Vagina (tissue), 2 donors: ENCODE data around the gene TEC. TPM values are rescaled to one million over a fixed set of nuclear protein-coding genes. Genes with fewer than 3 reads are reported as not detected.

Experiments
- DNase-seq, 2 donors: peaks; one replicate each; pipeline ENCODE4 v3.0.0-alpha.2; 2017; ENCODE audit errors: extremely low spot score in 2 of 2
- H3K27ac ChIP-seq: fragments of 200-600 bp; sonication (generic); one replicate; pipeline ENCODE4 v1.5.1; 2019
- H3K27me3 ChIP-seq: fragments of 200-600 bp; sonication (generic); one replicate; pipeline ENCODE4 v1.5.1; 2019
- H3K36me3 ChIP-seq, 2 donors: fragments of 200-600 bp; sonication (generic); one replicate each; pipeline ENCODE4 v1.5.1; 2017 to 2019
- H3K4me1 ChIP-seq: fragments of 200-600 bp; sonication (generic); one replicate; pipeline ENCODE4 v1.5.1; 2019
- H3K4me3 ChIP-seq, 2 donors: fragments of 200-600 bp; sonication (generic); 1 replicate in 1 of 2; 2 replicates in 1 of 2; pipeline ENCODE4 v1.5.1; 2016 to 2019
- H3K9me3 ChIP-seq: fragments of 200-600 bp; sonication (generic); one replicate; pipeline ENCODE4 v1.5.1; 2019
- CTCF ChIP-seq, 3 experiments: fragments of 450-650 bp in 2 of 3; fragments of 200-600 bp in 1 of 3; sonication (generic) in 1 of 3; IDR thresholded peaks; one replicate each; pipeline ENCODE4 v1.5.1; 2017 to 2019; ENCODE audit warnings: antibody characterized with exemption in 3 of 3, mild to moderate bottlenecking in 2 of 3, moderate library complexity in 2 of 3
- POLR2A ChIP-seq, 2 donors: fragments of 450-650 bp; IDR thresholded peaks; one replicate each; pipeline ENCODE4 v1.6.1; 2017; ENCODE audit warnings: antibody characterized with exemption in 2 of 2, mild to moderate bottlenecking in 2 of 2, moderate library complexity in 2 of 2
- POLR2AphosphoS5 ChIP-seq, 2 donors: sonication (generic); formaldehyde crosslinking; IDR thresholded peaks; one replicate each; pipeline ENCODE4 v1.9.0; 2017; ENCODE audit warnings: antibody characterized with exemption in 2 of 2, mild to moderate bottlenecking in 2 of 2, low read depth in 1 of 2; ENCODE audit not compliant: insufficient read depth in 1 of 2
- intact Hi-C: fragments of 100-400 bp; cut with DNase I; formaldehyde crosslinking; loops from one replicate; pipeline ENCODE4 v1.15.1; 2023
- total RNA-seq: library from RNA; depleted of rRNA; stranded (reverse); fragments of >200 nt; gene quantifications from one replicate; pipeline ENCODE4 v1.2.3, GENCODE V29; 2016

Gene TEC
- total RNA-seq, 1 donor from 2014 or later: 9.3 TPM

- H3K36me3 ChIP-seq: no peaks in the 10 kb centered on the region
- H3K4me3 ChIP-seq: no peak overlapping the region
- peaks cover 10% of the 10 kb centered on the region for H3K4me1 ChIP-seq
- no peak for TF ChIP-seq CTCF (IDR thresholded peaks at IDR 0.05)
- DNase-seq: no peak
- no peaks in the 10 kb centered on the region for H3K9me3 ChIP-seq
- H3K27me3 ChIP-seq: no peaks in the 10 kb centered on the region
- H3K27ac ChIP-seq: no peak overlapping the region
- intact Hi-C loops: no loop called here
These were observed 75.6 kb downstream of the TEC start for GRCh38 chr4:48193921-48194468.

GRCh38 chr4:48193096-48193836, 76.4 kb downstream of the TEC start:
- Histone ChIP-seq H3K27ac (no peak overlapping the region), H3K27me3 (no peaks in the 10 kb centered on the region), H3K36me3 (no peaks in the 10 kb centered on the region), H3K4me3 (no peak overlapping the region), H3K9me3 (no peaks in the 10 kb centered on the region), H3K4me1 (peaks cover 10% of the 10 kb centered on the region)
- intact Hi-C loops: no loop called here
- no peak for DNase-seq
- no peak for TF ChIP-seq POLR2A (IDR thresholded peaks at IDR 0.05)

- Histone ChIP-seq H3K4me3 (no peak overlapping the region), H3K27ac (no peak overlapping the region), H3K9me3 (no peaks in the 10 kb centered on the region), H3K36me3 (no peaks in the 10 kb centered on the region), H3K4me1 (peaks cover 10% of the 10 kb centered on the region), H3K27me3 (no peaks in the 10 kb centered on the region)
- DNase-seq: no peak
- intact Hi-C loops: no loop called here
- TF ChIP-seq CTCF (IDR thresholded peaks at IDR 0.05) (no peak), POLR2AphosphoS5 (IDR thresholded peaks at IDR 0.05; ENCODE audit: insufficient read depth in 1 of 2, low read depth in 1 of 2) (no peak), POLR2A (IDR thresholded peaks at IDR 0.05) (no peak)
These were observed 77.9 kb downstream of the TEC start for GRCh38 chr4:48191758-48192157.

GRCh38 chr4:48190839-48191238, 78.8 kb downstream of the TEC start:
- intact Hi-C loops: no loop called here
- Histone ChIP-seq H3K27me3 (no peaks in the 10 kb centered on the region), H3K4me1 (peaks cover 9% of the 10 kb centered on the region), H3K36me3 (no peaks in the 10 kb centered on the region), H3K27ac (no peak overlapping the region), H3K9me3 (no peaks in the 10 kb centered on the region), H3K4me3 (no peak overlapping the region)
- DNase-seq: no peak
- TF ChIP-seq CTCF (IDR thresholded peaks at IDR 0.05) (no peak), POLR2A (IDR thresholded peaks at IDR 0.05) (no peak)

GRCh38 chr4:48189731-48190130, 79.9 kb downstream of the TEC start:
- no peak for TF ChIP-seq CTCF (IDR thresholded peaks at IDR 0.05)
- no peak for TF ChIP-seq POLR2A (IDR thresholded peaks at IDR 0.05)
- TF ChIP-seq POLR2AphosphoS5 (IDR thresholded peaks at IDR 0.05; ENCODE audit: insufficient read depth in 1 of 2, low read depth in 1 of 2): no peak
- intact Hi-C loops: no loop called here
- DNase-seq: no peak
- Histone ChIP-seq H3K36me3 (no peaks in the 10 kb centered on the region), H3K27ac (no peak overlapping the region), H3K9me3 (no peaks in the 10 kb centered on the region), H3K27me3 (no peaks in the 10 kb centered on the region), H3K4me1 (no peaks in the 10 kb centered on the region), H3K4me3 (no peak overlapping the region)
